ENCODE data around the gene MUC6.

Gene MUC6

GRCh38 chr11:1072821-1073231 is 36.3 kb upstream of the MUC6 start:
- Histone ChIP-seq H4K20me1 (ENCODE audit: insufficient read depth) (no peaks in the 10 kb centered on the region), H3K36me3 (ENCODE audit: insufficient read depth) (no peaks in the 10 kb centered on the region), H3K27me3 (ENCODE audit: insufficient read depth, low read depth) (peaks cover 65% of the 10 kb centered on the region), H2AFZ (ENCODE audit: low read depth) (no peak overlapping the region), H3K27ac (no peak overlapping the region), H3K9ac (no peak overlapping the region), H3K79me2 (ENCODE audit: insufficient read depth, low read depth) (no peaks in the 10 kb centered on the region), H3K4me2 (no peak overlapping the region), H3K4me3 (IDR thresholded peaks at IDR 0.05; ENCODE audit: insufficient read depth, low read depth, low read length) (no peak overlapping the region), H3K4me1 (ENCODE audit: low read depth, poor library complexity, severe bottlenecking) (no peaks in the 10 kb centered on the region)
- no peak for TF ChIP-seq CTCF (conservative IDR thresholded peaks at IDR 0.05; ENCODE audit: low read depth, low read length)

- Histone ChIP-seq H4K20me1 (ENCODE audit: insufficient read depth) (no peaks in the 10 kb centered on the region), H3K4me3 (IDR thresholded peaks at IDR 0.05; ENCODE audit: insufficient read depth, low read depth, low read length) (no peak overlapping the region), H3K27me3 (ENCODE audit: insufficient read depth, low read depth) (peaks cover 70% of the 10 kb centered on the region), H3K27ac (no peak overlapping the region), H2AFZ (ENCODE audit: low read depth) (no peak overlapping the region), H3K9ac (no peak overlapping the region), H3K4me2 (no peak overlapping the region), H3K4me1 (ENCODE audit: low read depth, poor library complexity, severe bottlenecking) (no peaks in the 10 kb centered on the region), H3K79me2 (ENCODE audit: insufficient read depth, low read depth) (no peaks in the 10 kb centered on the region), H3K36me3 (ENCODE audit: insufficient read depth) (no peaks in the 10 kb centered on the region)
- no peak for TF ChIP-seq CTCF (conservative IDR thresholded peaks at IDR 0.05; ENCODE audit: low read depth, low read length)
These were observed 35.8 kb upstream of the MUC6 start for GRCh38 chr11:1072116-1072820.

GRCh38 chr11:1071571-1072115 is 35.1 kb upstream of the MUC6 start:
- no peak overlapping the region for H3K4me2 ChIP-seq
- H3K79me2 ChIP-seq (ENCODE audit: insufficient read depth, low read depth), result no peaks in the 10 kb centered on the region
- TF ChIP-seq CTCF (conservative IDR thresholded peaks at IDR 0.05; ENCODE audit: low read depth, low read length), result no peak

GRCh38 chr11:1070594-1071462 is 34.3 kb upstream of the MUC6 start:
- no peak overlapping the region for H2AFZ ChIP-seq (ENCODE audit: low read depth)
- no peak overlapping the region for H3K4me3 ChIP-seq (IDR thresholded peaks at IDR 0.05; ENCODE audit: insufficient read depth, low read depth, low read length)
- TF ChIP-seq CTCF (conservative IDR thresholded peaks at IDR 0.05; ENCODE audit: low read depth, low read length), result no peak
- H3K4me2 ChIP-seq, result no peak overlapping the region
- H3K79me2 ChIP-seq (ENCODE audit: insufficient read depth, low read depth), result no peaks in the 10 kb centered on the region
- no peaks in the 10 kb centered on the region for H3K36me3 ChIP-seq (ENCODE audit: insufficient read depth)
- no peaks in the 10 kb centered on the region for H4K20me1 ChIP-seq (ENCODE audit: insufficient read depth)
- H3K27me3 ChIP-seq (ENCODE audit: insufficient read depth, low read depth), result peaks cover 81% of the 10 kb centered on the region
- no peak overlapping the region for H3K9ac ChIP-seq
- H3K27ac ChIP-seq, result no peak overlapping the region
- H3K4me1 ChIP-seq (ENCODE audit: low read depth, poor library complexity, severe bottlenecking), result no peaks in the 10 kb centered on the region

More at GRCh38 chr11:1071571-1072115, 35.1 kb upstream of the MUC6 start:
- Histone ChIP-seq H3K36me3 (ENCODE audit: insufficient read depth) (no peaks in the 10 kb centered on the region), H2AFZ (ENCODE audit: low read depth) (no peak overlapping the region), H3K4me1 (ENCODE audit: low read depth, poor library complexity, severe bottlenecking) (no peaks in the 10 kb centered on the region), H3K27ac (no peak overlapping the region), H3K4me3 (IDR thresholded peaks at IDR 0.05; ENCODE audit: insufficient read depth, low read depth, low read length) (no peak overlapping the region), H3K9ac (no peak overlapping the region), H3K27me3 (ENCODE audit: insufficient read depth, low read depth) (peaks cover 77% of the 10 kb centered on the region), H4K20me1 (ENCODE audit: insufficient read depth) (no peaks in the 10 kb centered on the region)
